H9 (cell line): ENCODE data around the gene RXFP1. TPM values are rescaled to one million over a fixed set of nuclear protein-coding genes. Genes with fewer than 3 reads are reported as not detected.

Experiments
- DNase-seq: peaks from one replicate; pipeline ENCODE4 v3.0.0-alpha.2; 2017
- H2AFZ ChIP-seq: one replicate; pipeline ENCODE4 v1.6.1; 2013; ENCODE audit warnings: mild to moderate bottlenecking, low read length, control low read depth, moderate library complexity
- H2AK5ac ChIP-seq: 2 replicates; pipeline ENCODE4 v1.6.1; 2013; ENCODE audit warnings: low read length, control low read depth, mixed read lengths; ENCODE audit not compliant: insufficient read length
- H2BK120ac ChIP-seq: one replicate; pipeline ENCODE4 v1.6.1; 2013; ENCODE audit warnings: low read depth, mild to moderate bottlenecking, low read length, control low read depth, inconsistent platforms; ENCODE audit not compliant: poor library complexity, severe bottlenecking
- H2BK12ac ChIP-seq: 2 replicates; pipeline ENCODE4 v1.6.1; 2013; ENCODE audit warnings: low read length, control low read depth, mixed read lengths, low read depth; ENCODE audit not compliant: insufficient read length
- H2BK15ac ChIP-seq: 2 replicates; pipeline ENCODE4 v1.6.1; 2013; ENCODE audit warnings: low read depth, low read length, control low read depth
- H2BK20ac ChIP-seq: one replicate; pipeline ENCODE4 v1.6.1; 2013; ENCODE audit warnings: low read depth, mild to moderate bottlenecking, low read length, control low read depth, inconsistent platforms; ENCODE audit not compliant: poor library complexity, severe bottlenecking
- H2BK5ac ChIP-seq: 2 replicates; pipeline ENCODE4 v1.6.1; 2013; ENCODE audit warnings: low read length, control low read depth, mixed read lengths; ENCODE audit not compliant: insufficient read length
- H3K14ac ChIP-seq: 2 replicates; pipeline ENCODE4 v1.6.1; 2013; ENCODE audit warnings: low read length, control low read depth; ENCODE audit not compliant: insufficient read depth
- H3K18ac ChIP-seq: 2 replicates; pipeline ENCODE4 v1.6.1; 2013; ENCODE audit warnings: low read depth, mild to moderate bottlenecking, mixed read lengths, low read length, control low read depth; ENCODE audit not compliant: insufficient read length
- H3K23ac ChIP-seq: 2 replicates; pipeline ENCODE4 v1.6.1; 2013; ENCODE audit warnings: low read length, control low read depth, mixed read lengths, low read depth; ENCODE audit not compliant: insufficient read length
- H3K23me2 ChIP-seq: 2 replicates; pipeline ENCODE4 v1.6.1; 2013; ENCODE audit warnings: low read depth, mild to moderate bottlenecking, mixed read lengths, low read length, control low read depth; ENCODE audit not compliant: insufficient read length, poor library complexity, severe bottlenecking
- H3K27ac ChIP-seq: 2 replicates; pipeline ENCODE4 v1.5.1; 2013; ENCODE audit warnings: low read length, control low read depth, mixed read lengths, low read depth; ENCODE audit not compliant: insufficient read length
- H3K27me3 ChIP-seq: 2 replicates; pipeline ENCODE4 v1.6.1; 2013; ENCODE audit warnings: low read length, control low read depth, inconsistent platforms; ENCODE audit not compliant: insufficient read depth
- H3K4ac ChIP-seq: 2 replicates; pipeline ENCODE4 v1.6.1; 2013; ENCODE audit warnings: low read depth, mild to moderate bottlenecking, control low read depth, inconsistent platforms, low read length, moderate library complexity
- H3K4me1 ChIP-seq: 2 replicates; pipeline ENCODE4 v1.6.1; 2013; ENCODE audit warnings: low read length, control low read depth, inconsistent platforms; ENCODE audit not compliant: insufficient read depth
- H3K4me2 ChIP-seq: 2 replicates; pipeline ENCODE4 v1.6.1; 2013; ENCODE audit warnings: low read length, control low read depth, mixed read lengths; ENCODE audit not compliant: insufficient read length, insufficient read depth
- H3K56ac ChIP-seq: 2 replicates; pipeline ENCODE4 v1.6.1; 2013; ENCODE audit warnings: low read depth, mild to moderate bottlenecking, mixed read lengths, low read length, control low read depth; ENCODE audit not compliant: insufficient read length
- H3K79me1 ChIP-seq: 2 replicates; pipeline ENCODE4 v1.6.1; 2013; ENCODE audit warnings: low read depth, mild to moderate bottlenecking, moderate library complexity, low read length, control low read depth, inconsistent platforms; ENCODE audit not compliant: insufficient read depth, poor library complexity, severe bottlenecking
- H3K79me2 ChIP-seq: 2 replicates; pipeline ENCODE4 v1.6.1; 2013; ENCODE audit warnings: low read length, control low read depth, inconsistent platforms; ENCODE audit not compliant: insufficient read depth
- H3K9ac ChIP-seq: 2 replicates; pipeline ENCODE4 v1.6.1; 2013; ENCODE audit warnings: low read length, control low read depth, mixed read lengths; ENCODE audit not compliant: insufficient read length; ENCODE audit errors: extremely low read depth
- H3K9me3 ChIP-seq: one replicate; pipeline ENCODE4 v1.6.1; 2013; ENCODE audit warnings: low read depth, low read length, inconsistent platforms; ENCODE audit not compliant: control insufficient read depth
- H3T11ph ChIP-seq: one replicate; pipeline ENCODE4 v1.6.1; 2013; ENCODE audit warnings: mild to moderate bottlenecking, low read length, control low read depth, inconsistent platforms
- H4K20me1 ChIP-seq: one replicate; pipeline ENCODE4 v1.6.1; 2013; ENCODE audit not compliant: control insufficient read depth, insufficient read length, insufficient read depth
- H4K5ac ChIP-seq: 2 replicates; pipeline ENCODE4 v1.6.1; 2013; ENCODE audit warnings: low read depth, mild to moderate bottlenecking, mixed read lengths, low read length, control low read depth; ENCODE audit not compliant: insufficient read length
- H4K8ac ChIP-seq: replicated peaks from 2 replicates; pipeline ENCODE4 v1.6.1; 2013; ENCODE audit warnings: low read length, control low read depth, mixed read lengths, low read depth; ENCODE audit not compliant: insufficient read length
- H4K91ac ChIP-seq: 2 replicates; pipeline ENCODE4 v1.6.1; 2013; ENCODE audit warnings: low read depth, mild to moderate bottlenecking, moderate library complexity, mixed read lengths, low read length, control low read depth; ENCODE audit not compliant: insufficient read length
- H3K27ac Mint-ChIP-seq, 3 experiments: 2 replicates in 2 of 3; 3 replicates in 1 of 3; pipeline ENCODE4 v1.8.0; 2020 to 2021; ENCODE audit warnings: mixed read lengths in 3 of 3, mild to moderate bottlenecking in 1 of 3, moderate library complexity in 1 of 3
- H3K27me3 Mint-ChIP-seq: 2 replicates; pipeline ENCODE4 v1.8.0; 2021; ENCODE audit warnings: low read depth, mild to moderate bottlenecking, moderate library complexity, mixed read lengths
- H3K36me3 Mint-ChIP-seq, 3 experiments: 2 replicates in 2 of 3; 3 replicates in 1 of 3; pipeline ENCODE4 v1.8.0; 2020 to 2021; ENCODE audit warnings: low read depth in 3 of 3, mixed read lengths in 3 of 3; ENCODE audit not compliant: insufficient read depth in 1 of 3
- H3K4me1 Mint-ChIP-seq, 2 experiments: 2 replicates each; pipeline ENCODE4 v1.8.0; 2020; ENCODE audit warnings: mixed read lengths in 2 of 2
- H3K4me3 Mint-ChIP-seq, 2 experiments: 2 replicates in 1 of 2; 3 replicates in 1 of 2; pipeline ENCODE4 v1.8.0; 2020 to 2021; ENCODE audit warnings: mild to moderate bottlenecking in 2 of 2, mixed read lengths in 2 of 2, moderate library complexity in 1 of 2
- H3K9me3 Mint-ChIP-seq, 2 experiments: 2 replicates in 1 of 2; 3 replicates in 1 of 2; pipeline ENCODE4 v1.8.0; 2020; ENCODE audit warnings: mild to moderate bottlenecking in 2 of 2, mixed read lengths in 2 of 2, moderate library complexity in 1 of 2
- CTCF ChIP-seq: fragments of 200-600 bp; sonication (generic); conservative IDR thresholded peaks from 3 replicates; pipeline ENCODE4 v1.8.0; 2021; ENCODE audit warnings: antibody characterized with exemption, mild to moderate bottlenecking
- WGBS: extraction: QIAGEN DNeasy Blood & Tissue Kit; methylation state at CpG from one replicate; pipeline ENCODE4 v1.1.7; 2013; ENCODE audit warnings: missing lambda C conversion rate, low lambda C conversion rate, mixed read lengths; ENCODE audit not compliant: insufficient read length; ENCODE audit errors: extremely low coverage; 5-methylcytosine and 5-hydroxymethylcytosine counted together
- total RNA-seq: library from RNA; stranded (reverse); gene quantifications from 2 replicates; pipeline ENCODE4 v1.2.1, GENCODE V29; 2021

Gene RXFP1
- total RNA-seq, 1 experiment from 2014 or later, result 0.17 TPM

DNA sequence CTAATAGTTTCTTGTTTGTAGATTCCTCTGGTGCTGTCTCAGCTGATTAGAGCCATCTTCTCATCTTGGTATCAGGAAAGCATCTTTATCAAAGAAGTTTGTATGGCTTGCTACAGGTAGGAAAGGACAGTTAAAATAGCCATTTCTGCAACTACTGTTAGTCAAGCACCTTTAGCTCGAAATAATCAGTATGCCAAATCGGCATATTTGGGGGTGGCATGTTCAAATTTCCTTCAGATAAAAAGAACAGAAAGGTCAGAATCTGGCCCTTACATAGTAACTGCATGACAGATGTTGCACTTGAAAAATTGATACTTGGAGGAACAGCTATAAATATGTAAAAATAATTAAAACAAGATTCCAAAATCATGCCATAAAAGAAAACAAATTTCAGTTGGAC lies 145.2 kb downstream of the RXFP1 start:
- H3K4me3 Mint-ChIP-seq, result no peak overlapping the region
- peaks cover 7 to 11% of the 10 kb centered on the region in 2 experiments for H3K4me1 Mint-ChIP-seq

More for the DNA sequence above, 145.2 kb downstream of the RXFP1 start:
- H3K9me3 ChIP-seq, result no peaks in the 10 kb centered on the region
- no peak overlapping the region for H3K14ac ChIP-seq
- H3K23me2 ChIP-seq, result peaks cover 6% of the 10 kb centered on the region
- H2BK20ac ChIP-seq, result no peak overlapping the region
- no peak overlapping the region for H4K91ac ChIP-seq
- no peak overlapping the region for H2AK5ac ChIP-seq
- no peak overlapping the region for H3K9ac ChIP-seq
- no peak overlapping the region for H2AFZ ChIP-seq
- DNase-seq, result no peak
- no peak overlapping the region for H3K18ac ChIP-seq
- H4K5ac ChIP-seq, result no peak overlapping the region
- no peaks in the 10 kb centered on the region for H3K4me1 ChIP-seq
- no peak overlapping the region for H3K4me2 ChIP-seq
- H3K23ac ChIP-seq, result no peak overlapping the region
- Mint-ChIP-seq H3K36me3 (peaks cover 21 to 34% (median 26%) of the 10 kb centered on the region in 3 experiments), H3K27me3 (no peaks in the 10 kb centered on the region; the same call in none of the 2 replicates), H3K27ac (no peak overlapping the region), H3K9me3 (peaks cover 0 to 4% of the 10 kb centered on the region in 2 experiments; a peak in 1 of 5 replicates)
- no peaks in the 10 kb centered on the region for H4K20me1 ChIP-seq
- H3T11ph ChIP-seq, result no peak overlapping the region
- H3K56ac ChIP-seq, result no peak overlapping the region
- no peak overlapping the region for H3K4ac ChIP-seq
- no peak overlapping the region for H2BK5ac ChIP-seq
- TF ChIP-seq CTCF, result no peak
- H2BK12ac ChIP-seq, result no peak overlapping the region
- no CpG with 5 or more reads among the region's 2 CpGs for WGBS
- no peak overlapping the region for H2BK15ac ChIP-seq
- peaks cover 5% of the 10 kb centered on the region; the same call in 1 of the 2 replicates for H3K79me2 ChIP-seq
- no peaks in the 10 kb centered on the region for H3K27me3 ChIP-seq
- no peak overlapping the region for H3K27ac ChIP-seq
- no peak overlapping the region for H4K8ac ChIP-seq
- H2BK120ac ChIP-seq, result no peak overlapping the region
- peaks cover 3% of the 10 kb centered on the region for H3K79me1 ChIP-seq
